ENCODE results near the gene TPCN1.

DNA sequence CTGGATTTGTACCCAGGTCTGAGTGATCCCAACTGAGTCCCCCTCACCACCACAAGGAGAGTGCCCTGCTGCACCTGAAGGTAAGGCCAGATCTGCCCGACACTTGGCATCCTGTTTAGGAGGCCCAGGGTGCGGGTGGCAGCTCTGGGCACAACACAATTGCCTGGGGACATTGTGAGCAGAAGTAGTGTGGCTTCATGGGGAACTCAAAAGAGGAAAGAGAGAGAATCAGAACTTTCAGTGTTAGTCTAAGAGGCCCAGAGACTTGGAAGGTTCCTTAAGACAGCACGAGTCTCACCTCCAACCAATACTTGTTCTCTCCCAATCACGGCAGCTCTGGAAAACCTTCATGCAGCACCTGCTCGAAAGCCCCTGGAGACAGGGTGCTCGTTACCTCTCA lies 120.3 kb downstream of the TPCN1 start:
- TF ChIP-seq FOXK1 (CRISPR knock-in tag; IDR thresholded peaks at IDR 0.05) (no peak), KAT7 (CRISPR knock-in tag; IDR thresholded peaks at IDR 0.05; ENCODE audit: borderline replicate concordance) (no peak)
- TF ChIP-seq, protein P1, sequence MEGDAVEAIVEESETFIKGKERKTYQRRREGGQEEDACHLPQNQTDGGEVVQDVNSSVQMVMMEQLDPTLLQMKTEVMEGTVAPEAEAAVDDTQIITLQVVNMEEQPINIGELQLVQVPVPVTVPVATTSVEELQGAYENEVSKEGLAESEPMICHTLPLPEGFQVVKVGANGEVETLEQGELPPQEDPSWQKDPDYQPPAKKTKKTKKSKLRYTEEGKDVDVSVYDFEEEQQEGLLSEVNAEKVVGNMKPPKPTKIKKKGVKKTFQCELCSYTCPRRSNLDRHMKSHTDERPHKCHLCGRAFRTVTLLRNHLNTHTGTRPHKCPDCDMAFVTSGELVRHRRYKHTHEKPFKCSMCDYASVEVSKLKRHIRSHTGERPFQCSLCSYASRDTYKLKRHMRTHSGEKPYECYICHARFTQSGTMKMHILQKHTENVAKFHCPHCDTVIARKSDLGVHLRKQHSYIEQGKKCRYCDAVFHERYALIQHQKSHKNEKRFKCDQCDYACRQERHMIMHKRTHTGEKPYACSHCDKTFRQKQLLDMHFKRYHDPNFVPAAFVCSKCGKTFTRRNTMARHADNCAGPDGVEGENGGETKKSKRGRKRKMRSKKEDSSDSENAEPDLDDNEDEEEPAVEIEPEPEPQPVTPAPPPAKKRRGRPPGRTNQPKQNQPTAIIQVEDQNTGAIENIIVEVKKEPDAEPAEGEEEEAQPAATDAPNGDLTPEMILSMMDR (IDR thresholded peaks at IDR 0.05): no peak
- TF ChIP-seq, protein P2, sequence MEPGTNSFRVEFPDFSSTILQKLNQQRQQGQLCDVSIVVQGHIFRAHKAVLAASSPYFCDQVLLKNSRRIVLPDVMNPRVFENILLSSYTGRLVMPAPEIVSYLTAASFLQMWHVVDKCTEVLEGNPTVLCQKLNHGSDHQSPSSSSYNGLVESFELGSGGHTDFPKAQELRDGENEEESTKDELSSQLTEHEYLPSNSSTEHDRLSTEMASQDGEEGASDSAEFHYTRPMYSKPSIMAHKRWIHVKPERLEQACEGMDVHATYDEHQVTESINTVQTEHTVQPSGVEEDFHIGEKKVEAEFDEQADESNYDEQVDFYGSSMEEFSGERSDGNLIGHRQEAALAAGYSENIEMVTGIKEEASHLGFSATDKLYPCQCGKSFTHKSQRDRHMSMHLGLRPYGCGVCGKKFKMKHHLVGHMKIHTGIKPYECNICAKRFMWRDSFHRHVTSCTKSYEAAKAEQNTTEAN (CRISPR knock-in tag; IDR thresholded peaks at IDR 0.05): no peak
